GM23338 (cell line): ENCODE data around the gene SLC15A1. TPM values are rescaled to one million over a fixed set of nuclear protein-coding genes. Genes with fewer than 3 reads are reported as not detected.

Experiments used
- CTCF ChIP-seq, 2 experiments: fragments of 200-600 bp in 1 of 2; sonication (generic) in 1 of 2; conservative IDR thresholded peaks; 2 replicates each; pipeline versions ENCODE4 v1.5.1 to v1.6.1; 2016 to 2017; ENCODE audit warnings: antibody characterized with exemption in 2 of 2, low read depth in 2 of 2, mild to moderate bottlenecking in 2 of 2, moderate library complexity in 1 of 2
- EZH2 ChIP-seq: fragments of 200-600 bp; sonication (generic); IDR thresholded peaks from one replicate; pipeline ENCODE4 v1.8.0; 2017; ENCODE audit warnings: antibody characterized with exemption, mild to moderate bottlenecking, low read depth; ENCODE audit not compliant: unreplicated experiment
- polyA plus RNA-seq: library from polyadenylated mRNA; unstranded; fragments of >200 nt; fragmentation: Nextera tagmentation; extraction: Ambion mirVana; gene quantifications from 2 replicates; pipeline ENCODE4 v1.2.1, GENCODE V29; 2016
- total RNA-seq: library from RNA; depleted of rRNA; stranded (reverse); fragments of >200 nt; shearing (Covaris generic); gene quantifications from 2 replicates; pipeline ENCODE4 v1.2.3, GENCODE V29; 2014
- TF ChIP-seq, protein P1 (sequence below): fragments of 250-450 bp; sonication (Bioruptor Pico); IDR thresholded peaks from 2 replicates; pipeline ENCODE4 v1.5.0; 2020; ENCODE audit warnings: mild to moderate bottlenecking, moderate library complexity
- TF ChIP-seq, protein P2 (sequence below): IDR thresholded peaks from one replicate; pipeline ENCODE4 v1.6.1; 2018; ENCODE audit warnings: antibody characterized with exemption; ENCODE audit not compliant: unreplicated experiment

The SLC15A1 gene
- total and polyA plus RNA-seq, 2 experiments from 2014 or later: 1.6 to 3.0 TPM

GRCh38 chr13:98742961-98743360, 9.5 kb downstream of the SLC15A1 start (continued):
- TF ChIP-seq, protein P1, sequence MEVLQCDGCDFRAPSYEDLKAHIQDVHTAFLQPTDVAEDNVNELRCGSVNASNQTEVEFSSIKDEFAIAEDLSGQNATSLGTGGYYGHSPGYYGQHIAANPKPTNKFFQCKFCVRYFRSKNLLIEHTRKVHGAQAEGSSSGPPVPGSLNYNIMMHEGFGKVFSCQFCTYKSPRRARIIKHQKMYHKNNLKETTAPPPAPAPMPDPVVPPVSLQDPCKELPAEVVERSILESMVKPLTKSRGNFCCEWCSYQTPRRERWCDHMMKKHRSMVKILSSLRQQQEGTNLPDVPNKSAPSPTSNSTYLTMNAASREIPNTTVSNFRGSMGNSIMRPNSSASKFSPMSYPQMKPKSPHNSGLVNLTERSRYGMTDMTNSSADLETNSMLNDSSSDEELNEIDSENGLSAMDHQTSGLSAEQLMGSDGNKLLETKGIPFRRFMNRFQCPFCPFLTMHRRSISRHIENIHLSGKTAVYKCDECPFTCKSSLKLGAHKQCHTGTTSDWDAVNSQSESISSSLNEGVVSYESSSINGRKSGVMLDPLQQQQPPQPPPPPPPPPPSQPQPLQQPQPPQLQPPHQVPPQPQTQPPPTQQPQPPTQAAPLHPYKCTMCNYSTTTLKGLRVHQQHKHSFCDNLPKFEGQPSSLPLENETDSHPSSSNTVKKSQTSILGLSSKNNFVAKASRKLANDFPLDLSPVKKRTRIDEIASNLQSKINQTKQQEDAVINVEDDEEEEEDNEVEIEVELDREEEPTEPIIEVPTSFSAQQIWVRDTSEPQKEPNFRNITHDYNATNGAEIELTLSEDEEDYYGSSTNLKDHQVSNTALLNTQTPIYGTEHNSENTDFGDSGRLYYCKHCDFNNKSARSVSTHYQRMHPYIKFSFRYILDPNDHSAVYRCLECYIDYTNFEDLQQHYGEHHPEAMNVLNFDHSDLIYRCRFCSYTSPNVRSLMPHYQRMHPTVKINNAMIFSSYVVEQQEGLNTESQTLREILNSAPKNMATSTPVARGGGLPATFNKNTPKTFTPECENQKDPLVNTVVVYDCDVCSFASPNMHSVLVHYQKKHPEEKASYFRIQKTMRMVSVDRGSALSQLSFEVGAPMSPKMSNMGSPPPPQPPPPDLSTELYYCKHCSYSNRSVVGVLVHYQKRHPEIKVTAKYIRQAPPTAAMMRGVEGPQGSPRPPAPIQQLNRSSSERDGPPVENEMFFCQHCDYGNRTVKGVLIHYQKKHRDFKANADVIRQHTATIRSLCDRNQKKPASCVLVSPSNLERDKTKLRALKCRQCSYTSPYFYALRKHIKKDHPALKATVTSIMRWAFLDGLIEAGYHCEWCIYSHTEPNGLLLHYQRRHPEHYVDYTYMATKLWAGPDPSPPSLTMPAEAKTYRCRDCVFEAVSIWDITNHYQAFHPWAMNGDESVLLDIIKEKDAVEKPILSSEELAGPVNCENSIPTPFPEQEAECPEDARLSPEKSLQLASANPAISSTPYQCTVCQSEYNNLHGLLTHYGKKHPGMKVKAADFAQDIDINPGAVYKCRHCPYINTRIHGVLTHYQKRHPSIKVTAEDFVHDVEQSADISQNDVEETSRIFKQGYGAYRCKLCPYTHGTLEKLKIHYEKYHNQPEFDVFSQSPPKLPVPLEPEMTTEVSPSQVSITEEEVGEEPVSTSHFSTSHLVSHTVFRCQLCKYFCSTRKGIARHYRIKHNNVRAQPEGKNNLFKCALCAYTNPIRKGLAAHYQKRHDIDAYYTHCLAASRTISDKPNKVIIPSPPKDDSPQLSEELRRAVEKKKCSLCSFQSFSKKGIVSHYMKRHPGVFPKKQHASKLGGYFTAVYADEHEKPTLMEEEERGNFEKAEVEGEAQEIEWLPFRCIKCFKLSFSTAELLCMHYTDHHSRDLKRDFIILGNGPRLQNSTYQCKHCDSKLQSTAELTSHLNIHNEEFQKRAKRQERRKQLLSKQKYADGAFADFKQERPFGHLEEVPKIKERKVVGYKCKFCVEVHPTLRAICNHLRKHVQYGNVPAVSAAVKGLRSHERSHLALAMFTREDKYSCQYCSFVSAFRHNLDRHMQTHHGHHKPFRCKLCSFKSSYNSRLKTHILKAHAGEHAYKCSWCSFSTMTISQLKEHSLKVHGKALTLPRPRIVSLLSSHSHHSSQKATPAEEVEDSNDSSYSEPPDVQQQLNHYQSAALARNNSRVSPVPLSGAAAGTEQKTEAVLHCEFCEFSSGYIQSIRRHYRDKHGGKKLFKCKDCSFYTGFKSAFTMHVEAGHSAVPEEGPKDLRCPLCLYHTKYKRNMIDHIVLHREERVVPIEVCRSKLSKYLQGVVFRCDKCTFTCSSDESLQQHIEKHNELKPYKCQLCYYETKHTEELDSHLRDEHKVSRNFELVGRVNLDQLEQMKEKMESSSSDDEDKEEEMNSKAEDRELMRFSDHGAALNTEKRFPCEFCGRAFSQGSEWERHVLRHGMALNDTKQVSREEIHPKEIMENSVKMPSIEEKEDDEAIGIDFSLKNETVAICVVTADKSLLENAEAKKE (CRISPR knock-in tag): no peak
- TF ChIP-seq, protein P2, sequence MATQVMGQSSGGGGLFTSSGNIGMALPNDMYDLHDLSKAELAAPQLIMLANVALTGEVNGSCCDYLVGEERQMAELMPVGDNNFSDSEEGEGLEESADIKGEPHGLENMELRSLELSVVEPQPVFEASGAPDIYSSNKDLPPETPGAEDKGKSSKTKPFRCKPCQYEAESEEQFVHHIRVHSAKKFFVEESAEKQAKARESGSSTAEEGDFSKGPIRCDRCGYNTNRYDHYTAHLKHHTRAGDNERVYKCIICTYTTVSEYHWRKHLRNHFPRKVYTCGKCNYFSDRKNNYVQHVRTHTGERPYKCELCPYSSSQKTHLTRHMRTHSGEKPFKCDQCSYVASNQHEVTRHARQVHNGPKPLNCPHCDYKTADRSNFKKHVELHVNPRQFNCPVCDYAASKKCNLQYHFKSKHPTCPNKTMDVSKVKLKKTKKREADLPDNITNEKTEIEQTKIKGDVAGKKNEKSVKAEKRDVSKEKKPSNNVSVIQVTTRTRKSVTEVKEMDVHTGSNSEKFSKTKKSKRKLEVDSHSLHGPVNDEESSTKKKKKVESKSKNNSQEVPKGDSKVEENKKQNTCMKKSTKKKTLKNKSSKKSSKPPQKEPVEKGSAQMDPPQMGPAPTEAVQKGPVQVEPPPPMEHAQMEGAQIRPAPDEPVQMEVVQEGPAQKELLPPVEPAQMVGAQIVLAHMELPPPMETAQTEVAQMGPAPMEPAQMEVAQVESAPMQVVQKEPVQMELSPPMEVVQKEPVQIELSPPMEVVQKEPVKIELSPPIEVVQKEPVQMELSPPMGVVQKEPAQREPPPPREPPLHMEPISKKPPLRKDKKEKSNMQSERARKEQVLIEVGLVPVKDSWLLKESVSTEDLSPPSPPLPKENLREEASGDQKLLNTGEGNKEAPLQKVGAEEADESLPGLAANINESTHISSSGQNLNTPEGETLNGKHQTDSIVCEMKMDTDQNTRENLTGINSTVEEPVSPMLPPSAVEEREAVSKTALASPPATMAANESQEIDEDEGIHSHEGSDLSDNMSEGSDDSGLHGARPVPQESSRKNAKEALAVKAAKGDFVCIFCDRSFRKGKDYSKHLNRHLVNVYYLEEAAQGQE: no peak
- no peak for TF ChIP-seq CTCF (conservative IDR thresholded peaks at IDR 0.05; ENCODE audit: low read depth in 2 of 2)
- no peak for TF ChIP-seq EZH2
